Activated CD8-positive, alpha-beta memory T cell treated with anti-CD3 and anti-CD28 coated beads for 48 hours (primary cell): ENCODE data around the gene OR7A5.
"Not testable (repeated sequence)": the region's sequence is repeated elsewhere in the genome, so short reads cannot be mapped to it uniquely, and the experiment has no call there.

Experiments used
- DNase-seq, 3 experiments: peaks; one replicate each; pipeline ENCODE4 v3.0.0-alpha.2; 2020; ENCODE audit warnings: low read depth in 2 of 3, low spot score in 2 of 3

Gene OR7A5

DNA sequence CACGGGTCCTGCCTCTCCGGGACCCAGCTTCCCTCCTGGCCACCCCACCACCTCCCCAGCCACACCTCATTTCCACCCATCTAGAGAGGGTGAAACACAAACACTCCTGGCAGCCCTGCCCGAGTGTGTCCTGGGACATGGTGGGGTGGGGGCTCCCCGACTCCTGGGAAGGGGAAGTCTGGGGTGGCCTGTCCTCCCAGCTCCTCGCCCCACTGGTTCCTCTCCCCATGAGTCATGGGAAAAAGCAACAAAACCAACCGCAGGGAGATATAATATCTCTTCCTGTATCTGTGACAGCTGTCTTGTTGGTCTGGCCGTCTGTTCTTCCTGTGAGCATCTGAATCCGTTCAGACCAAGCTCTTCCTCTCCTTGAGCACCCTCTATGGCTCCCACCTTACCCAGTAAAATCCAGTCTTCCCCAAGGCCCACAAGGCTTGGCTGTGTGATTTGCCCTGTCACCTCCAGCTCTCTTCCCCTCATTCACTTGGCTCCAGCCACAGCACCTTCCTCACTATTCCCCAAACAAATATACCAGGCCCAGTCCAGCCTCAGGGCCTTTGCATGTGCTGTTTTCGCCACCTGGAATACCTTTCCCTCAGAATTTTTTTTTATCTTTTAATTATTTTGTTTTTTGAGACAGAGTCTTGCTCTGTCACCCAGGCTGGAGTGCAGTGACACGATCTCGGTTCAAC lies 49.7 kb downstream of the OR7A5 start:
- not testable (repeated sequence) for DNase-seq

GRCh38 chr19:14784730-14785101 lies 50.3 kb downstream of the OR7A5 start:
- not testable (repeated sequence) for DNase-seq

- DNase-seq: not testable (repeated sequence)
Observed at GRCh38 chr19:14783410-14783998, 51.5 kb downstream of the OR7A5 start.

DNA sequence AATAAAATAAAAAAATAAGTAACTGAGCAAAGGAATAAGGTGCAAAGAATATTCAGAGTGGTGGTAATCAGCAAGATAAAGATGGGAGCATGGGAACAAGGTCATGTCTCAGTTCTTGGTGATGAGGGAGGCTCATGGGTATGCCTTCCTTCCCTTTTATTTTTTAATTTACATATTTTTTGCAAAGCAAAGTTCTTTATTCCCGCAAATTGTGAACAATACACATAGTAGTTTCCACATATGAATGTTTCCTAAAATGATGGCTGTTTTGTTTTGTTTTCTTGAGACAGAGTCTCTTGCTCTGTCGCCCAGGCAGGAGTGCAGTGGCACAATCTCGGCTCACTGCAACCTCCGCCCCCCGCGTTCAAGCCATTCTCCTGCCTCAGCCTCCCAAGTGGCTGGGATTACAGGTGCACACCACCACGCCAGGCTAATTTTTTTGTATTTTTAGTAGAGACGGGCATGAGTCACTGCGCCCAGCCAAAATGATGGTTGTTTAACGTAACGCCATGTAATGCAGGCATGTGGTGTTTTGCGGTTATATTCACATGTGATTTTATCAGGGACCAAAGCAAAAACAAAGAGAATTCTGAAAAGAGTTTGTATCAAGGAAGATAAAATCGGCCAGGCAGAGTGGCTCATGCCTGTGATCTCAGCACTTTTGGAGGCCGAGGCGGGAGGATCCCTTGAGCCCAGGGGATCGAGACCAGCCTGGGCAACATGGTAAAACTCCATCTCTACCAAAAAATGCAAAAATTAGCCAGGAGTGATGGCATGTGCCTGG lies 52.2 kb downstream of the OR7A5 start:
- DNase-seq: no peak

DNA sequence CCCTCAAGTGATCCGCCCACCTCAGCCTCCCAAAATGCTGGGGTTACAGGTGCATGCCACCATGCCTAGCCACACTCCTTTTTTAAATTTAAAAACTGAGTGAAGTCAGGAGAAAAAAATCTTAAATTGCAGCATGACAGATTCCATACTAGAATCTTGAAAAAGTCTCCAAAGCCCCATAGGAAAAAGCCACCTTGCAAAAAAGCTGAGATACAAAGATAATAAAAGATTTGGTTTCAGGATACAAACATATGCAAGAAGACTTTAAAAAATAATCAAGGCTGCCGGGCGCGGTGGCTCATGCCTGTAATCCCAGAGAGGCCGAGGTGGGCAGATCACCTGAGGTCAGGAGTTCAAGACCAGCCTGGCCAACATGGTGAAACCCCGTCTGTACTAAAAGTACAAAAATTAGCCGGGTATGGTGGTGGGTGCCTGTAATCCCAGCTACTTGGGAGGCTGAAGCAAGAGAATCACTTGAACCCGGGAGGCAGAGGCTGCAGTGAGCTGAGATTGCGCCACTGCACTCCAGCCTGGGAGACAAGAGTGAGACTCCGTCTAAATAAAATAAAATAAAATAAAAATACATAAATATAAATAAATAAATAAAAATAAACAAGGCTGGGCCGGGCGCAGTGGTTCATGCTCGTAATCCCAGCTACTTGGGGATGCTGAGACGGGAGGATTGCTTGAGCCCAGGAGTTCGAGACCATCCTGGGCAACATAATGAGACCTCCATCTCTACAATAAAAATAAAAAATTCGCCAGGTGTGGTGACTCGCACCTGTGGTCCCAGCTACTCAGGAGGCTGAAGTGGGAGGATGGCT lies 53.1 kb downstream of the OR7A5 start:
- DNase-seq: not testable (repeated sequence)

GRCh38 chr19:14780622-14781225 lies 54.3 kb downstream of the OR7A5 start:
- DNase-seq: not testable (repeated sequence)

DNA sequence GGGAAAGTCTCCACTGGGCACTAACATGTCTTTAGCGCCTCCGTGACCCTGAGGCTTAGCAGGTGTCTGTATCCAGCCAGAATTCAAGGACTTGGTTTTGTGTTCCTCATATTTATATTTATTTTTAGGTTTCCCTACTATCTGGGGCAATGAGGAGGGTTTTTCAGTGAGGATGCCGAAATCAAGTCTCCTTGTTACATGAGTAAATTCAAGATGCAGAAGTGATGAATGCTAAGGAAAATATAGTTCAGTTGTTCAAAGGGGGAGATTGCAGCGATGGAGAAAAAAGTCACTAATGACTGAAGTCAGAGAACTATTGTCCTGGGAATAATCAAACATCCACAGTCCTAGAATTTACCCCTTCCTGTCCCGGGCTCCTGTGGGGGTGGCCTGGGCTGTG lies 55.8 kb downstream of the OR7A5 start:
- no peak for DNase-seq

DNA sequence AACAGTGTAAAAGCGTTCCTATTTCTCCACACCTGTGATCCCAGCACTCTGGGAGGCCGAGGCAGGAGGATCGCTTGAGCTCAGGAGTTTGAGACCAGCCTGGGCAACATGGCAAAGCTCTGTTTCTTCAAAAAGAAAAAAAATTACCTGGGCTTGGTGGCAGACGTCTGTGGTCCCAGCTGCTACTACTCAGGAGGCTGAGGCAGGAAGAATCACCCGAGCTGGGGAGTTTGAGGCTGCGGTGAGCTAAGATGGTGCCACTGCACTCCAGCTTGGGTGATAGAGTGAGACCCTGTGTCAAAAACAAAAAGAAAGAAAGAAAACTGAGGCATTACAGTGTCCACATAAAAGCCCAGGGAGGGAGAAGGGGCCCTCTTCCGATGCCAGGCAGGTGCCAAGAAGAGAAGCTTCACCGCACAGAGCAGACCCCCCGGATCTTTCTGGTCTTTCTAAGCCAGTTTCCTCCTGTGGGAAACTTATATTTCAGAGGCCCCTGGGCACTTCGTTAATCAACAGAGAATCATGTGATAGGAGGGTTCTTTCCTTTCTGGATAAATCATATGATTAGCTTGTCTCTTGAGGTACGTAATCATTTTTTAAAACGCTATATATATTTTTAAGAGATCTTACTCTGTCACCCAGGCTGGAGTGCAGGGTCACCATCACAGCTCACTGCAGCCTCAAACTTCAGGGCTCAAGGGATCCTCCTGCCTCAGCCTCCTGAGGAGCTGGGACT lies 56.7 kb downstream of the OR7A5 start, which contains the start of gene ADGRE2:
TSS of gene ADGRE2 (minus strand) at position 451 of the 736 bp plus-strand sequence. CDS start 1,804 bp downstream, outside the sequence.
- not testable (repeated sequence) for DNase-seq

DNA sequence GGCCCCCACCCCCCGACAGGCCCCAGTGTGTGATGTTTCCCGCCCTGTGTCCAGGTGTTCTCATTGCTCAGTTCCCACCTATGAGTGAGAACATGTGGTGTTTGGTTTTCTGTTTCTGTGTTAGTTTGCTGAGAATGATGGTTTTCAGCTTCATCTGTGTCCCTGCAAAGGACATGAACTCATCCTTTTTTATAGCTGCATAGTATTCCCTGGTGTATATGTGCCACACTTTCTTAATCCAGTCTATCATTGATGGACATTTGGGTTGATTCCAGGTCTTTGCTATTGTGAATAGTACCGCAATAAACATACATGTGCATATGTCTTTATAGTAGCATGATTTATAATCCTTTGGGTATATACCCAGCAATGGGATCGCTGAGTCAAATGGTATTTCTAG lies 57.3 kb downstream of the OR7A5 start:
- DNase-seq: not testable (repeated sequence)
